Measurements from ENCODE around the gene GRM4.

Gene GRM4

DNA sequence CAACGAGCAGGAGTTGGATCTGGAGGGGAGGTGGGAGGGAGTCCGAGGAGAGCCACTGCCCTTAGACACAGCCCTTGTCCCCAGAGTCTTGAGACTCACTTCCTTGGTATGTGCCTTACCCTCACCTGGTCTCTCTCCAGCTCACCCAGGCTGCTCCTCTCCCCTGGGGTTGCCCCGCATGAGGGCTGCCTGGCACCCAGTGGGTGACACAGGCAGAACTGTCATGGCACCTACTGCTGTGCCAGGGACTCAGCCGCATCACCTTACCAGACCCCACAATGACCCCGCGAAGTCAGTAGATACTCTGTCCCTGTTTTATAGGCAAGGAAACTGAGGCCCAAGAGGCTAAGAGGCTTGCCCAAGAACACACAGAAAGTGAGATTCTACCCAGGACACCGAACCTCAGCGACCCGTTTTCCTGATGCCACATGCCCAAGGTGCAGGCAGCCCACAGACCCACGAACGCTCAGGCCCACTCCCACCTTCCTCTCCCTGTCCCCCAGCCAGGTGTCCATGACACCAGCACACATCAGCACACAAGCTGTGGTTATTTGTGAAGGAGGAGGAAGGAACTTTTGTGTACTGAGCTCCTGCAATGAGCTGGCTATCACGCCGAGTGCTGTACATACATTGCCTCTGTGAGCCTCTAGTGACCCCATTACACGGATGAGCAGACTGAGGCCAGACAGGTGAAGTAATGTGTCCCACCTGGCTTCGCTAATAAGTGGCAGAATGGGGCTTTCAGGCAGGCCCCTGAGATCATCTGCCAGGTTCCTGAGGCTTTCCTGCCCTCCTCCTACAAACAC, 168.1 kb downstream of the GRM4 start:
- no peak for DNase-seq (ENCODE audit: low read depth)

- no peak for DNase-seq (ENCODE audit: low read depth)
Measured at GRCh38 chr6:33976437-33977360, 169.2 kb downstream of the GRM4 start.

DNA sequence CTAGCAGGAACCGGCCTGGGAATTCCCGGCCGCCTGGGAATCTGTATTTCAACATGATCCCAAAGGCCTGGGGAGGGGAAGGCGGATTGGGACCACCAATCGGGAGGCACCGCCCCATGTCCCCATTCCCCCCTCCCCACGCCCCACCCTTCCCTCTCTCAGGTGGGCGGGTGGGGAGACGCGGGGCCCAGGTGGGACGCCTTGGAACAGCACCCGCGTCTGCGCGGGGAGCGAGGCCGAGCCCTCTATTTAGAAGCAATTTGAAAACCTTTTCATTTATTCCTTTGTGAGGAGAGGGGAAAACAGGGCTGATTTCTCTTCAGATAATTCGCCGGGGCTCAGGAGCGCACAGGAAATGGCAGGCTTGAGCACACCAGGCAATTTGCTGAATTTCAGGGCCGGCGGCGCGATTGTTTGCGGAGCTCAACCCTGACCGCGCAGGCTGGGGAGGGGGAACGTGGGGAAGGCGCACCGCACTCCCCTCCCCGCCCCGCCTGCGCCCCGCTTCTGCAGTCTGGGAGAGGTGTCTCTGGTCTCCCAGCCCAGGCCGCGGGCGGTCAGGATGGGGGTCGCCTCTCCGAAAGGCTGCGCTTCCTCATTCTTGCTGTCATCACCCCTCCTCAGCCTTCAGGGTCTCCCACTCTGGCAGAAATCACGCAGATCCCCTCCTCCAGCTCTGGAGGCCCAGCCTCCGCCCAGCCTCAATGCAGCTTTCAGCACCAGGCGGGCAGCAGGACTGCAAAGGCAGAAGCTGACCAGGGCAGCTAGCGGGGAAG, 170.0 kb downstream of the GRM4 start:
- no peak for DNase-seq (ENCODE audit: low read depth)

DNA sequence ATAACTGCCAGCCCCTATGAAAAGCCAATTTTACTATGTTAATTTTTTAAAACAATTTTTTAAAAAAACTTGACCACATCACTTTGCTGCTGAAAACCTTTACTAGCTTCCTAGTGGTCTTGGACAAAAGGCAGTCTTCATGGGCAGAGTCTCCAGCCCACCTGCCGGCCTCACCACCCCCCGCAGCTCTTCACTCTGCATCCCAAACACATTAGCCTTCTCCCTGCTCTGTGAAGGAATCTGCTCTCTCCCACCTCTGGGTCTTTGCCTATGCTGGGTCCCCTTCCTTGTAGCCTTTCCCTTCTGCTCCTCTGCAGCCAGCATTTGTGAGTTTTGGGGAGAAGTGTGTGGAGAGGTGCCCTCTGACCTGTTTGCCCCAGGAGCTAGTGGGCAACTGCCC, 171.4 kb downstream of the GRM4 start:
- DNase-seq (ENCODE audit: low read depth), result no peak

DNA sequence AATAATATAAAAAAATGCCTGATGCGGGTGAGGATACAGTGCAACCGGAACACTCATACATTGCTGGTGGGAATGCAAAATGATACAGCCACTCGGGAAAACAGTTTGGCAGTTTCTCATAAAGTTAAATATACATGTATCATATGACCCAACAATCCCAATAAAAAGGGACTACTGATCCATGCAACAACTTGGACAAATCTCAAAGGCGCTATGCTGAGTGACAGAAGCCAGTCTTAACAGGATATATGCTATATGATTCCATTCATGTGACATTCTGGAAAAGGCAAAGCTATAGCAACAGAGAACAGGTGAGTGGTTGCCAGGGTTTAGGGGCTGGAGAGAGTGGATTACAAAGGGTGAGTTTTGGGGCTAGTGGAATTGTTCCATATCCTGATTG, 171.9 kb downstream of the GRM4 start:
- no peak for DNase-seq (ENCODE audit: low read depth)

DNA sequence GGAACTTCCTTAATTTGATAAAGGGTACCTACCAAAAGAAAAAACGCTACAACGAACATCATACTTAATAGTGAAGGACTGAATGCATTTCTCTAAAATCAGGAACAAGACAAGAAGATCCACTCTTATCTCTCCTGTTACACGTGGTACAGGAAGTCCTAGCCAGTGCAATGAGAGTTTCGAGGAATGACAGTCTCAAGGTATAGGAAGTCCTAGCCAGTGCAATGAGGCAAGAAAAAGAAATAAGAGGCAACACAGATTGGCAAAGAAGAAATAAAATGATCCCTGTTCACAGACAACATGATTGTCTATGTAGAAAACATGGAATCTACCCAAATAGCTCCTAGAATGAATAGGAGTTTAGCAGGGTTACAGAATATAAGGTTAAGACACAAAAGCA, 174.3 kb downstream of the GRM4 start:
- DNase-seq (ENCODE audit: low read depth), result no peak
